Esophagus squamous epithelium (tissue), 5 donors: ENCODE results near the gene CNTN4. TPM values are rescaled to one million over a fixed set of nuclear protein-coding genes. Genes with fewer than 3 reads are reported as not detected.

Source experiments
- DNase-seq: peaks from one replicate; lab custom pipeline; 2025; lab: John Stamatoyannopoulos, UW
- H3K27ac ChIP-seq, 4 donors: fragments of 200-600 bp; sonication (generic); one replicate each; pipeline ENCODE4 v1.5.1; 2016 to 2019; ENCODE audit warnings: mild to moderate bottlenecking in 1 of 4
- H3K27me3 ChIP-seq, 4 donors: fragments of 200-600 bp; sonication (generic); 1 replicate in 3 of 4; 2 replicates in 1 of 4; pipeline versions ENCODE4 v1.5.1 to v1.6.0; 2017 to 2021; ENCODE audit warnings: antibody characterized with exemption in 1 of 4
- H3K36me3 ChIP-seq, 3 donors: fragments of 200-600 bp; sonication (generic); one replicate each; pipeline ENCODE4 v1.5.1; 2016 to 2019
- H3K4me1 ChIP-seq, 3 donors: fragments of 200-600 bp; sonication (generic); one replicate each; pipeline ENCODE4 v1.5.1; 2017 to 2019
- H3K4me3 ChIP-seq, 4 donors: fragments of 200-600 bp; sonication (generic); 1 replicate in 3 of 4; 2 replicates in 1 of 4; pipeline ENCODE4 v1.5.1; 2016 to 2019; ENCODE audit warnings: mild to moderate bottlenecking in 2 of 4, moderate library complexity in 1 of 4
- H3K9me3 ChIP-seq, 3 donors: fragments of 200-600 bp; sonication (generic); one replicate each; pipeline ENCODE4 v1.5.1; 2016 to 2019
- POLR2A ChIP-seq, 4 donors: fragments of 450-650 bp; IDR thresholded peaks; one replicate each; pipeline ENCODE4 v1.6.1; 2017; ENCODE audit warnings: antibody characterized with exemption in 4 of 4, mild to moderate bottlenecking in 4 of 4, moderate library complexity in 3 of 4
- WGBS, 2 donors: methylation state at CpG; one replicate each; pipeline ENCODE4 v1.1.5; 2018; 5-methylcytosine and 5-hydroxymethylcytosine counted together
- intact Hi-C: fragments of 100-400 bp; cut with DNase I; formaldehyde crosslinking; loops from one replicate; pipeline ENCODE4 v1.15.0; 2022
- total RNA-seq, 4 donors: library from RNA; depleted of rRNA; stranded (reverse); fragments of >200 nt; gene quantifications; one replicate each; pipeline ENCODE4 v1.1.0, GENCODE V29; 2016
- TF ChIP-seq, protein P1 (sequence below), 6 experiments: fragments of 450-650 bp in 4 of 6; fragments of 200-600 bp in 2 of 6; sonication (generic) in 2 of 6; IDR thresholded peaks; one replicate each; pipeline ENCODE4 v1.5.1; 2016 to 2019; ENCODE audit warnings: antibody characterized with exemption in 6 of 6, mild to moderate bottlenecking in 4 of 6, moderate library complexity in 4 of 6
- donor health status: DM: yes; HTN: yes; CAD: no.

The CNTN4 gene
- total RNA-seq, 4 donors from 2014 or later = 0.31 to 8.5 (median 3.5) TPM

DNA sequence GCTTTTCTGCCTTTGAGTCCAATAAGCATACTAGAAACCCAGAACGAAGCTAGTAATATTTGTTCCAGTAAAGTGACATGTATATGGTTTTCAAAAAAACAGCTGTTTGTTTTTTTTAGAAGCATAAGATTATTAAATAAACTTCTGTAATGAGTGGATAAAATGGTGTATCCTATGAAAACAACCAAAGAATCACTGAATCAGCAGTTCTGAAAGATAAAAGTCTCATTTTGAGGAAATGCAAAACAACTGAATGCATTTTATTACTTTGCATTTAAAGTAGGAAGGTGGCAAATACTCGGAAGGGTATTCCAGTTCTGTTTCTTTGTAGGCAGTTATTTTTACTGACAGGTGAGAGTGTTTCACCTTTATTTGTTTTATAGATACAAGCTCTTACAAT lies 107.0 kb downstream of the CNTN4 start:
- H3K4me1 ChIP-seq = no peaks in the 10 kb centered on the region
- no peak overlapping the region for H3K4me3 ChIP-seq
- no peaks in the 10 kb centered on the region for H3K36me3 ChIP-seq
- DNase-seq = no peak
- intact Hi-C loops = no loop called here
- no peaks in the 10 kb centered on the region for H3K9me3 ChIP-seq
- TF ChIP-seq, protein P1, sequence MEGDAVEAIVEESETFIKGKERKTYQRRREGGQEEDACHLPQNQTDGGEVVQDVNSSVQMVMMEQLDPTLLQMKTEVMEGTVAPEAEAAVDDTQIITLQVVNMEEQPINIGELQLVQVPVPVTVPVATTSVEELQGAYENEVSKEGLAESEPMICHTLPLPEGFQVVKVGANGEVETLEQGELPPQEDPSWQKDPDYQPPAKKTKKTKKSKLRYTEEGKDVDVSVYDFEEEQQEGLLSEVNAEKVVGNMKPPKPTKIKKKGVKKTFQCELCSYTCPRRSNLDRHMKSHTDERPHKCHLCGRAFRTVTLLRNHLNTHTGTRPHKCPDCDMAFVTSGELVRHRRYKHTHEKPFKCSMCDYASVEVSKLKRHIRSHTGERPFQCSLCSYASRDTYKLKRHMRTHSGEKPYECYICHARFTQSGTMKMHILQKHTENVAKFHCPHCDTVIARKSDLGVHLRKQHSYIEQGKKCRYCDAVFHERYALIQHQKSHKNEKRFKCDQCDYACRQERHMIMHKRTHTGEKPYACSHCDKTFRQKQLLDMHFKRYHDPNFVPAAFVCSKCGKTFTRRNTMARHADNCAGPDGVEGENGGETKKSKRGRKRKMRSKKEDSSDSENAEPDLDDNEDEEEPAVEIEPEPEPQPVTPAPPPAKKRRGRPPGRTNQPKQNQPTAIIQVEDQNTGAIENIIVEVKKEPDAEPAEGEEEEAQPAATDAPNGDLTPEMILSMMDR (IDR thresholded peaks at IDR 0.05) = no peak
- TF ChIP-seq POLR2A (IDR thresholded peaks at IDR 0.05) = no peak
- WGBS, 2 donors = 63 to 68% methylated on average over 2 of the region's 2 CpGs
- no peaks in the 10 kb centered on the region for H3K27me3 ChIP-seq
- no peak overlapping the region for H3K27ac ChIP-seq

- TF ChIP-seq, protein P1 (IDR thresholded peaks at IDR 0.05) = no peak
- TF ChIP-seq POLR2A (IDR thresholded peaks at IDR 0.05) = no peak
- no peak for DNase-seq
- no peak overlapping the region for H3K4me3 ChIP-seq
- intact Hi-C loops = no loop called here
- H3K9me3 ChIP-seq = no peaks in the 10 kb centered on the region
- no peaks in the 10 kb centered on the region for H3K27me3 ChIP-seq
- H3K27ac ChIP-seq = no peak overlapping the region
- no peaks in the 10 kb centered on the region for H3K36me3 ChIP-seq
- H3K4me1 ChIP-seq = no peaks in the 10 kb centered on the region
- WGBS, 2 donors = 77 to 80% methylated on average over 4 of the region's 4 CpGs
These were observed 107.9 kb downstream of the CNTN4 start for GRCh38 chr3:2206536-2206935.

DNA sequence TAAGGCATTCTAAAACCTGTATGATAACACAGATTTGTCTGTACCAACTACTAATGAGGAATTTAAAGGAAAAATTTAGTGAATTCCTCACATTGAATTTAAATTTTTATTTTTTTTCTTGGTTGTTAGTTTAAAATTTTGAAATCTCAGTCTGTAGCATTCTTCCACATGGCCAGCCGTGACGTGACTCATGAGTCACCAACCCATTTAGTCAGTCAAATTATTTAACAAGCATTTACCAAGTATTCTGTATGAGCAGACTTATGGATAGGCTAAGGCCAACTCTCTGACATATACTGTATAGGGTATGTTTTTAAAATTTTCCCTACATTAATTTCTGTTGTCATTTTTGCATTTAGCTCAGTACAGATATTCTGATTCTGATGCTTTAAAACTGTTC lies 112.9 kb downstream of the CNTN4 start:
- Histone ChIP-seq H3K27me3 (no peaks in the 10 kb centered on the region), H3K4me3 (no peak overlapping the region), H3K36me3 (no peaks in the 10 kb centered on the region), H3K9me3 (no peaks in the 10 kb centered on the region), H3K4me1 (no peaks in the 10 kb centered on the region), H3K27ac (no peak overlapping the region)
- no peak for TF ChIP-seq POLR2A (IDR thresholded peaks at IDR 0.05)
- TF ChIP-seq, protein P1 (IDR thresholded peaks at IDR 0.05) = no peak
- intact Hi-C loops = no loop called here
- DNase-seq = no peak
- WGBS, 2 donors = 35 to 53% methylated on average over 2 of the region's 2 CpGs

DNA sequence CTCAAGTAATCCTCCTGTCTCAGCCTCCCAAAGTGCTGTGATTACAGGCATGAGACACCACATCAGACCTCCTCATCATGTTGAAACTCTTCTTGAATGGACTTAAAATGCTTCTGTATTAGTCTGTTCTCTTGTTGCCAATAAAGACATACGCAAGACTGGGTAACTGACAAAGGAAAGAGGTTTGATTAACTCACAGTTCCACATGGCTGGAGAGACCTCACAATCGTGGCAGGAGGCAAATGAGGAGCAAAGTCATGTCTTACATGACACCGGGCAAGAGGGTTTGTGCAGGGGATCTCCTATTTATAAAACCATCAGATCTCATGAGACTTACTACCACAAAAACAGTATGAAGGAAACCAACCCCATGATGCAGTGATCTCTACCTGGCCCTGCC lies 113.5 kb downstream of the CNTN4 start:
- DNase-seq = no peak
- TF ChIP-seq POLR2A (IDR thresholded peaks at IDR 0.05) = no peak
- TF ChIP-seq, protein P1 (IDR thresholded peaks at IDR 0.05) = no peak
- no peaks in the 10 kb centered on the region for H3K9me3 ChIP-seq
- H3K4me3 ChIP-seq = no peak overlapping the region
- intact Hi-C loops = no loop called here
- no peaks in the 10 kb centered on the region for H3K36me3 ChIP-seq
- no peaks in the 10 kb centered on the region for H3K27me3 ChIP-seq
- 56 to 76% methylated on average over 3 of the region's 3 CpGs for WGBS, 2 donors
- H3K27ac ChIP-seq = no peak overlapping the region
- no peaks in the 10 kb centered on the region for H3K4me1 ChIP-seq

GRCh38 chr3:2218375-2218774 lies 119.7 kb downstream of the CNTN4 start:
- intact Hi-C loops = no loop called here
- Histone ChIP-seq H3K4me1 (no peaks in the 10 kb centered on the region), H3K36me3 (no peaks in the 10 kb centered on the region), H3K9me3 (no peaks in the 10 kb centered on the region), H3K27ac (no peak overlapping the region), H3K27me3 (no peaks in the 10 kb centered on the region), H3K4me3 (no peak overlapping the region)
- DNase-seq = no peak
- TF ChIP-seq, protein P1 (IDR thresholded peaks at IDR 0.05) = no peak
- TF ChIP-seq POLR2A (IDR thresholded peaks at IDR 0.05) = no peak
- WGBS, 2 donors = 84 to 86% methylated on average over 4 of the region's 4 CpGs
